ENCODE measurements around the gene HMG20B. TPM values are rescaled to one million over a fixed set of nuclear protein-coding genes. Genes with fewer than 3 reads are reported as not detected.
A peak's percentile ranks its signal among the peaks of the same experiment; 100 is the strongest.

The HMG20B gene
- total RNA-seq (2014; rRNA removed), result 146 and 210 TPM in 2 replicates
- Bru-seq, nascent RNA, result percentile 73 among the genes with signal in this experiment
- BruChase-seq, experiment 1, labeled RNA remaining after a 6-hour chase, result percentile 87 among the genes with signal in this experiment
- BruChase-seq, experiment 2, labeled RNA remaining after a 2-hour chase, result percentile 83 among the genes with signal in this experiment
- long read RNA-seq, transcript HMG20B-202 (10 exons, 1,596 nt), result major isoform, 156 of 300 reads
- long read RNA-seq, partial matches to known transcripts, result 98 of 300 reads
- long read RNA-seq, other reads (novel, unspliced or antisense), result 42 of 300 reads

DNA sequence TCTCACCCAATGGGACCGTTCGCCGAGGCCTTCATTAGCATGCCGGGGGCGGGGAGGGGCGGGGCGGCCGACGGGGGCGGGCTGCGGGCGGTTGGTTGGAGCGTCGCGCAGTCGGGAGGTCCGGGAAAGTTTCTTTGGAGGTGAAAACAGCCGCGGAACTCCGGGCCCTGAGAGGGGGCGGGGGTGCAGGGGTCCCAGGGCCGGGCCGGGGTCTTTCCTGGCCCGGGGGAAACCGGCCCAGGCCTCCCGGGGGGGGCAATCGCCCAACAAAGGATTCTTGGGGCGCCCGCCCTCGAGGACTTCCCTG, at the start of gene HMG20B:
Gene HMG20B, plus strand, starts transcription at position 90 of the 307 bp plus-strand sequence. CDS start 366 bp downstream, outside the sequence.
- Histone ChIP-seq H3F3A (ENCODE audit: low read length, unreplicated experiment) (no peaks in the 10 kb centered on the region), H3K36me3 (ENCODE audit: low read depth, low read length) (peaks cover 3% of the 10 kb centered on the region), H3K9ac (ENCODE audit: low read length) (peak within 1 kb of the TSS; percentile 88), H3K79me2 (ENCODE audit: low read length) (peaks cover 12% of the 10 kb centered on the region), H3K4me1 (ENCODE audit: insufficient read depth, low read length) (peaks cover 4% of the 10 kb centered on the region; the same call in 1 of the 2 replicates), H2AFZ (ENCODE audit: low read length) (peak within 1 kb of the TSS; percentile 68), H3K4me3 (ENCODE audit: low read length) (peak within 1 kb of the TSS; percentile 95), H3K4me2 (ENCODE audit: low read length) (peak within 1 kb of the TSS; percentile 93), H3K27ac (ENCODE audit: low read length) (peak within 1 kb of the TSS; percentile 45), H4K20me1 (ENCODE audit: low read length) (no peaks in the 10 kb centered on the region), H3K9me2 (replicated peaks; ENCODE audit: low read length) (no peaks in the 10 kb centered on the region), H3K9me3 (ENCODE audit: low read length) (no peaks in the 10 kb centered on the region), H3K27me3 (ENCODE audit: low read length) (no peaks in the 10 kb centered on the region)
- BruUV-seq (replicated peaks), result no TSS peak
- TF ChIP-seq, protein P1, sequence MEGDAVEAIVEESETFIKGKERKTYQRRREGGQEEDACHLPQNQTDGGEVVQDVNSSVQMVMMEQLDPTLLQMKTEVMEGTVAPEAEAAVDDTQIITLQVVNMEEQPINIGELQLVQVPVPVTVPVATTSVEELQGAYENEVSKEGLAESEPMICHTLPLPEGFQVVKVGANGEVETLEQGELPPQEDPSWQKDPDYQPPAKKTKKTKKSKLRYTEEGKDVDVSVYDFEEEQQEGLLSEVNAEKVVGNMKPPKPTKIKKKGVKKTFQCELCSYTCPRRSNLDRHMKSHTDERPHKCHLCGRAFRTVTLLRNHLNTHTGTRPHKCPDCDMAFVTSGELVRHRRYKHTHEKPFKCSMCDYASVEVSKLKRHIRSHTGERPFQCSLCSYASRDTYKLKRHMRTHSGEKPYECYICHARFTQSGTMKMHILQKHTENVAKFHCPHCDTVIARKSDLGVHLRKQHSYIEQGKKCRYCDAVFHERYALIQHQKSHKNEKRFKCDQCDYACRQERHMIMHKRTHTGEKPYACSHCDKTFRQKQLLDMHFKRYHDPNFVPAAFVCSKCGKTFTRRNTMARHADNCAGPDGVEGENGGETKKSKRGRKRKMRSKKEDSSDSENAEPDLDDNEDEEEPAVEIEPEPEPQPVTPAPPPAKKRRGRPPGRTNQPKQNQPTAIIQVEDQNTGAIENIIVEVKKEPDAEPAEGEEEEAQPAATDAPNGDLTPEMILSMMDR (conservative IDR thresholded peaks at IDR 0.05; ENCODE audit: low read depth, low read length), result no peak
- no peak for TF ChIP-seq EZH2phosphoT487 (IDR thresholded peaks at IDR 0.05; ENCODE audit: borderline replicate concordance, low read length)
- no peak for TF ChIP-seq EZH2 (IDR thresholded peaks at IDR 0.05; ENCODE audit: low read length, unreplicated experiment)
- ATAC-seq (no peak), DNase-seq (no peak)
- ChIA-PET CTCF (no interaction called here), POLR2A (ENCODE audit: unreplicated experiment) (no interaction called here)
- intact Hi-C loops (cut with micrococcal nuclease), result no loop called here

DNA sequence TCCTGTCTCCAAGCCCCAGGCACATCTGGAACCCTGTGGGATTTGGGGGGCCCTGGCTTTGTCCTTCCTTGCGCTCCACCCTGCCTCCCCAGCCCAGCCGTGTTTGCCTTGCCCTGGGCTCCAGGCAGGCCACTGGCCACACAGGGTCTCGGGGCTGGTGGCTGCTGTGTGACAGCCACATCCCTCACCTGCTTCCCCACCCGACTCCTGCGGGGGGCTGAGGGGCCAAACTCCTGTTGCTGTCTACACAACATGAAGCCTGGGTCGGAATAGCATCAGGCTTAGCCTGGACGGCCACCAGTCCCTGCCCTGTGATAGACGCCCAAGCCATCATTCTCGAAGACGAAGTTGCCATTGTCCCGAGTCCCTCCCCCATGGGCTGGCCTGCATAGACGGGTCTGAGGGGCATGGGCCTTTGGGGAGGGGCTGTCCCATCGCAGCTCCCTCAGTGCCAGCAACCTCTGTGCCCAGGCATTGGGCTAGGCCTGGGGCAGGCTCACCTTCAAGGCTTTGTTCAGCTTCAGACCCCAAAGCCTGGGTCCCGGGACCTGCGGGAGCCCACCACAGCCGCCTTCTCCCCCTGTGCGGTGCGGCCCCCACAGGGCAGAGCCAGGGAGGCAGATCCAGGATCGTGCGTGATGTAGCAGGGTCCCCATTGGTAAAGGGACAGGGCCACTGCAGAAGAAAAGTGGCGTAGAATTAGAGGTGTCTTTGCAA, 49.2 kb upstream of the HMG20B start:
- no TSS peak for BruUV-seq (replicated peaks)
- intact Hi-C loops (cut with micrococcal nuclease), result no loop called here

More for the DNA sequence above, 49.2 kb upstream of the HMG20B start:
- no peak overlapping the region for H3K4me3 ChIP-seq (ENCODE audit: low read length)
- H3K4me2 ChIP-seq (ENCODE audit: low read length), result no peak overlapping the region
- ChIA-PET CTCF (no interaction called here), POLR2A (ENCODE audit: unreplicated experiment) (no interaction called here)
- no peak overlapping the region for H3K27ac ChIP-seq (ENCODE audit: low read length)
- peaks cover 35% of the 10 kb centered on the region for H3K79me2 ChIP-seq (ENCODE audit: low read length)
- DNase-seq, result no peak
- H3K27me3 ChIP-seq (ENCODE audit: low read length), result no peaks in the 10 kb centered on the region
- no peak overlapping the region for H3K9ac ChIP-seq (ENCODE audit: low read length)
- no peaks in the 10 kb centered on the region for H3F3A ChIP-seq (ENCODE audit: low read length, unreplicated experiment)
- peaks cover 3% of the 10 kb centered on the region; the same call in 1 of the 2 replicates for H4K20me1 ChIP-seq (ENCODE audit: low read length)
- no peak for ATAC-seq
- TF ChIP-seq, protein P1 (conservative IDR thresholded peaks at IDR 0.05; ENCODE audit: low read depth, low read length), result no peak
- no peak for TF ChIP-seq EZH2phosphoT487 (IDR thresholded peaks at IDR 0.05; ENCODE audit: borderline replicate concordance, low read length)
- no peak for TF ChIP-seq EZH2 (IDR thresholded peaks at IDR 0.05; ENCODE audit: low read length, unreplicated experiment)
- H3K9me3 ChIP-seq (ENCODE audit: low read length), result no peaks in the 10 kb centered on the region
- H2AFZ ChIP-seq (ENCODE audit: low read length), result no peak overlapping the region
- no peaks in the 10 kb centered on the region; the same call in 1 of the 2 replicates for H3K36me3 ChIP-seq (ENCODE audit: low read depth, low read length)
- H3K9me2 ChIP-seq (replicated peaks; ENCODE audit: low read length), result no peaks in the 10 kb centered on the region
- H3K4me1 ChIP-seq (ENCODE audit: insufficient read depth, low read length), result no peaks in the 10 kb centered on the region

All from PC-3 (cell line).